ENCODE data around the gene PLA2G2D. TPM values are rescaled to one million over a fixed set of nuclear protein-coding genes. Genes with fewer than 3 reads are reported as not detected.

Gene PLA2G2D
- total and polyA plus RNA-seq, 7 donors: not detected

DNA sequence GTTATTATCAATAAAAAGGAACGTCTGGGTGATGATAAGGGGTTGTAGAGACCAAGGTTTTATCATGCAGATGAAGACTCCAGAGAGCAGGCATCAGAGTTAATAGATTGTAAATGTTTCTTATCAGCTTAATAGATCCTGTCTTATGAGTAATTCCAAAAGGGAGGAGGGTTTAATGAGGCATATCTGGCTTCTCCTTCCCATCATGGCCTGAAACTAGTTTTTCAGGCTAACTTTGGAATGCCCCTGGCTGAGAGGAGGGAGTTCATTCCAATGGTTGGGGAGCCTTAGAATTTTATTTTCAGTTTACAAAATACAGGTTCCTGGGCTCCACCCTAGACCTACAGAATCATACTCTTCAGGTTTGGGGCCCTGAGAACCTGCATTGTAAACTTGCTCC is 13.5 kb downstream of the PLA2G2D start:
- no peak overlapping the region for H3K4me3 ChIP-seq
- DNase-seq: no peak
- no peaks in the 10 kb centered on the region for H3K9me3 ChIP-seq
- H3K27me3 ChIP-seq (ENCODE audit: insufficient read depth in 3 of 3, low read length in 2 of 3): peaks cover 0 to 2% (median 0%) of the 10 kb centered on the region in 3 donors
- TF ChIP-seq, protein P1, sequence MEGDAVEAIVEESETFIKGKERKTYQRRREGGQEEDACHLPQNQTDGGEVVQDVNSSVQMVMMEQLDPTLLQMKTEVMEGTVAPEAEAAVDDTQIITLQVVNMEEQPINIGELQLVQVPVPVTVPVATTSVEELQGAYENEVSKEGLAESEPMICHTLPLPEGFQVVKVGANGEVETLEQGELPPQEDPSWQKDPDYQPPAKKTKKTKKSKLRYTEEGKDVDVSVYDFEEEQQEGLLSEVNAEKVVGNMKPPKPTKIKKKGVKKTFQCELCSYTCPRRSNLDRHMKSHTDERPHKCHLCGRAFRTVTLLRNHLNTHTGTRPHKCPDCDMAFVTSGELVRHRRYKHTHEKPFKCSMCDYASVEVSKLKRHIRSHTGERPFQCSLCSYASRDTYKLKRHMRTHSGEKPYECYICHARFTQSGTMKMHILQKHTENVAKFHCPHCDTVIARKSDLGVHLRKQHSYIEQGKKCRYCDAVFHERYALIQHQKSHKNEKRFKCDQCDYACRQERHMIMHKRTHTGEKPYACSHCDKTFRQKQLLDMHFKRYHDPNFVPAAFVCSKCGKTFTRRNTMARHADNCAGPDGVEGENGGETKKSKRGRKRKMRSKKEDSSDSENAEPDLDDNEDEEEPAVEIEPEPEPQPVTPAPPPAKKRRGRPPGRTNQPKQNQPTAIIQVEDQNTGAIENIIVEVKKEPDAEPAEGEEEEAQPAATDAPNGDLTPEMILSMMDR (IDR thresholded peaks at IDR 0.05): no peak
- no peak for ATAC-seq
- 54 to 63% (median 61%) methylated on average over 1 of the region's 1 CpG for WGBS, 3 donors
- no peaks in the 10 kb centered on the region for H3K36me3 ChIP-seq (ENCODE audit: insufficient read depth in 1 of 2, low read depth in 1 of 2)
- intact Hi-C loops (cut with DNase I): no loop called here
- no peak overlapping the region for H3K27ac ChIP-seq
- H3K4me1 ChIP-seq: no peaks in the 10 kb centered on the region

DNA sequence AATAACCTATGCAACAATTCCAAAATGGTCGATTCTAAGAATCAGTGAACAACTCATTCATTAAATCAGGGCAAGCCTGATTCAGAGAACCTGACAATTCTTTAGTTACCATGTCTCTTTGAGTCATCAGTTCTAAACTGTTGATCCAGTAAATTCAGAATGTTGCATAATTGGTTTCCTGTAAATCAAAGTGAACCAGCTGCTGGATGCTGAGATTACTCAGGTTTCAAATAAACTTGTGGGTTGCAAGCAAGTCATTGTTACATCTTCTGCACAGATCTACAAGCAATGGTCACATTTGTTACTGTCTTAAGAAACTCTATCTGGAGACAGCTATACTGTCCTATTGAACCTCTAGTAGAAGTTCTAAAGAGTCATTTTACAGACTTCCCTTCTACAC is 16.5 kb downstream of the PLA2G2D start:
- TF ChIP-seq, protein P1 (IDR thresholded peaks at IDR 0.05): no peak
- no peaks in the 10 kb centered on the region for H3K36me3 ChIP-seq (ENCODE audit: insufficient read depth in 1 of 2, low read depth in 1 of 2)
- ATAC-seq (peak in 1 of 4 donors; percentile 19), DNase-seq (no peak)
- WGBS, 3 donors: 70 to 83% (median 71%) methylated on average over 1 of the region's 1 CpG
- no peak overlapping the region for H3K27ac ChIP-seq
- no peaks in the 10 kb centered on the region for H3K4me1 ChIP-seq
- no peaks in the 10 kb centered on the region for H3K27me3 ChIP-seq (ENCODE audit: insufficient read depth in 3 of 3, low read length in 2 of 3)
- no peak overlapping the region for H3K4me3 ChIP-seq
- intact Hi-C loops (cut with DNase I): loop anchor here in 1 of 2 donors (5.0 kb wide), 1 partner anchor 49 kb away; no protein-coding TSS in a partner anchor
- H3K9me3 ChIP-seq: no peaks in the 10 kb centered on the region

DNA sequence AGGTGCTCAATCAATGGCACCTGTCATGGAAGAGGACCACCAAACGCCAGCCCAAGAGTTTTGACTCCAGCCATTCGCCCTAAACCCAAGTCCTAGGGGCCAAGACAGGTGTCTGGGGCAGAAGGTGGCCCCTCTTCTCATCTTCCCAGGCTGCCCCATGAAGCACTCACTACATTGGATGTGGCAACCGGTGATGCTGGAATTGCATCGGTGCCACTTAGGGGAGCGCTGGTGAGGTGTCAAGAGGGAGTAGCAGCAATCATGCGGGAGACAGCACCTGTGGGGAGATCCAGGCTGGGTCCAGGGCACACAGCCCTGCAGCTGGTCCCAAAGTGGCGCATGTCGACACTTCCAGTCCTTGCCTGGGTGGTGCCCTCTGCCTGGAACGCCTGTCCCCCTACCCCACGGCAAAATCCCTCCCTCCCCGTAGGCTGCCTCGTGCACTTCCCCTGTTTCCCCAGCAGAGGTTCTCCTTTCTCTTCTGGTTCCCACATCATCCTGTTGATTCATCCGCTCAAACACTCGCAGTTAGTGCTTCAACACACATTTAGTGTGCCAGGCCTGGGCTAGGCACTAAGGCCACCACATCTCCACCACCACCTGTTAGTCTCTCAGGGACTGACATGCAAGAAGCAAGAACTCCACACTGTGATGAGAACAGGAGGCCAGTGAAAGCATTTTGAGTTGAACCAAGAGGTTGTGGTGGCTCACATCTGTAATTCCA is 18.5 kb downstream of the PLA2G2D start:
- no peaks in the 10 kb centered on the region for H3K9me3 ChIP-seq
- no peaks in the 10 kb centered on the region for H3K4me1 ChIP-seq
- TF ChIP-seq, protein P1 (IDR thresholded peaks at IDR 0.05): peak; percentile 54
- no peak overlapping the region for H3K27ac ChIP-seq
- DNase-seq (no peak), ATAC-seq (peak; percentile 64 to 78 (median 70))
- intact Hi-C loops (cut with DNase I): loop anchor here in 1 of 2 donors (5.0 kb wide), 1 partner anchor 52 kb away; no protein-coding TSS in a partner anchor
- H3K36me3 ChIP-seq (ENCODE audit: insufficient read depth in 1 of 2, low read depth in 1 of 2): no peaks in the 10 kb centered on the region
- no peaks in the 10 kb centered on the region for H3K27me3 ChIP-seq (ENCODE audit: insufficient read depth in 3 of 3, low read length in 2 of 3)
- no peak overlapping the region for H3K4me3 ChIP-seq
- 44 to 52% (median 48%) methylated on average over 14 of the region's 14 CpGs for WGBS, 3 donors

DNA sequence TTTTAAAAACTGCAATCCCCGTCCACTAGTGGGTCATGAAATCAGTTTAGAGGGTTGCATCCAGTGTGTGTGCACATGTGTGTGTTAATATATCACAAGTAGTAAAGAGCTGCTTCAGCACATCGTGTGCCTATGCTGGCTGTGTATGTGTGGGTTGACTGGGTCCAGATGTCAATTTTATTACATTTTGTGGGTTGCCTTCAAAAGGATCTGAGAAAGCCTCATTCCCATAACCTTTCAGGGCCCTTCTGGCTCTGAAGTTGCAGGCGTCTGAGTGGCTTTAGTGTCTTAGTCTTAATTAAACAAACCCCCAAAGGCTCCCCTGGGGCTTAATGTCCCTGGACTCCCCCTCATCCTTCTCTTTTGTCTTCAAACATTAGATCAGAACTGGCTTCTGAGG is 19.8 kb downstream of the PLA2G2D start:
- no peak for ATAC-seq
- no peaks in the 10 kb centered on the region for H3K36me3 ChIP-seq (ENCODE audit: insufficient read depth in 1 of 2, low read depth in 1 of 2)
- 60 to 71% (median 67%) methylated on average over 3 of the region's 3 CpGs for WGBS, 3 donors
- H3K9me3 ChIP-seq: no peaks in the 10 kb centered on the region
- intact Hi-C loops (cut with DNase I): no loop called here
- no peak overlapping the region for H3K27ac ChIP-seq
- H3K27me3 ChIP-seq (ENCODE audit: insufficient read depth in 3 of 3, low read length in 2 of 3): no peaks in the 10 kb centered on the region
- H3K4me1 ChIP-seq: no peaks in the 10 kb centered on the region
- H3K4me3 ChIP-seq: no peak overlapping the region
- DNase-seq: no peak
- TF ChIP-seq, protein P1 (IDR thresholded peaks at IDR 0.05): no peak
